Body of pancreas (tissue), 4 donors: ENCODE results near the gene RAB11FIP5.

ENCODE experiments used
- CTCF ChIP-seq, 7 experiments: fragments of 450-650 bp in 4 of 7; fragments of 200-600 bp in 3 of 7; sonication (generic) in 3 of 7; IDR thresholded peaks; one replicate each; pipeline ENCODE4 v1.5.1; 2016 to 2019; ENCODE audit warnings: antibody characterized with exemption in 7 of 7
- POLR2A ChIP-seq, 3 donors: fragments of 450-650 bp; IDR thresholded peaks; one replicate each; pipeline ENCODE4 v1.6.1; 2016; ENCODE audit warnings: antibody characterized with exemption in 3 of 3, mild to moderate bottlenecking in 2 of 3

- TF ChIP-seq CTCF (IDR thresholded peaks at IDR 0.05) (no peak), POLR2A (IDR thresholded peaks at IDR 0.05) (no peak)
These were observed 31.5 kb downstream of the RAB11FIP5 start for GRCh38 chr2:73081181-73081671.
